GM23248 (cell line): ENCODE measurements around the gene CYREN. TPM values are rescaled to one million over a fixed set of nuclear protein-coding genes. Genes with fewer than 3 reads are reported as not detected.
A peak's percentile ranks its signal among the peaks of the same experiment; 100 is the strongest.

ENCODE experiments used
- DNase-seq: peaks from one replicate; pipeline ENCODE4 v3.0.0-alpha.2; 2015
- H2AFZ ChIP-seq: fragments of 200-600 bp; sonication (generic); 2 replicates; pipeline ENCODE4 v1.6.1; 2016; ENCODE audit warnings: antibody characterized with exemption
- H3F3A ChIP-seq: fragments of 200-600 bp; sonication (generic); 2 replicates; pipeline ENCODE4 v1.6.1; 2016; ENCODE audit warnings: mild to moderate bottlenecking, antibody characterized with exemption, mixed run types; ENCODE audit not compliant: insufficient read depth
- H3K27ac ChIP-seq: fragments of 200-600 bp; sonication (generic); 2 replicates; pipeline ENCODE4 v1.5.1; 2016; ENCODE audit warnings: mild to moderate bottlenecking
- H3K27me3 ChIP-seq: fragments of 200-600 bp; sonication (generic); replicated peaks from 2 replicates; pipeline ENCODE4 v1.6.1; 2016; ENCODE audit warnings: mild to moderate bottlenecking; ENCODE audit not compliant: insufficient read depth
- H3K36me3 ChIP-seq: fragments of 200-600 bp; sonication (generic); 2 replicates; pipeline ENCODE4 v1.6.1; 2016; ENCODE audit warnings: low read depth, mild to moderate bottlenecking
- H3K4me1 ChIP-seq: fragments of 200-600 bp; sonication (generic); 2 replicates; pipeline ENCODE4 v1.6.1; 2016; ENCODE audit warnings: mild to moderate bottlenecking; ENCODE audit not compliant: insufficient read depth
- H3K4me2 ChIP-seq: fragments of 200-600 bp; sonication (generic); one replicate; pipeline ENCODE4 v1.6.1; 2016; ENCODE audit warnings: mild to moderate bottlenecking; ENCODE audit not compliant: unreplicated experiment
- H3K4me3 ChIP-seq: fragments of 200-600 bp; sonication (generic); 2 replicates; pipeline ENCODE4 v1.5.1; 2016; ENCODE audit warnings: mild to moderate bottlenecking
- H3K79me2 ChIP-seq: fragments of 200-600 bp; sonication (generic); 2 replicates; pipeline ENCODE4 v1.6.1; 2016; ENCODE audit warnings: mild to moderate bottlenecking; ENCODE audit not compliant: insufficient read depth
- H3K9ac ChIP-seq: fragments of 200-600 bp; sonication (generic); 2 replicates; pipeline ENCODE4 v1.6.1; 2016; ENCODE audit warnings: mild to moderate bottlenecking
- H3K9me2 ChIP-seq: fragments of 200-600 bp; sonication (generic); 2 replicates; pipeline ENCODE4 v1.6.1; 2016; ENCODE audit warnings: mixed run types, mild to moderate bottlenecking, moderate library complexity; ENCODE audit not compliant: insufficient read depth
- H3K9me3 ChIP-seq: fragments of 200-600 bp; sonication (generic); one replicate; pipeline ENCODE4 v1.6.1; 2017; ENCODE audit warnings: low read depth
- H4K20me1 ChIP-seq: fragments of 200-600 bp; sonication (generic); 2 replicates; pipeline ENCODE4 v1.6.0; 2016; ENCODE audit not compliant: insufficient read depth
- EZH2 ChIP-seq: fragments of 200-600 bp; sonication (generic); IDR thresholded peaks from 2 replicates; pipeline ENCODE4 v1.6.1; 2018; ENCODE audit warnings: antibody characterized with exemption, mild to moderate bottlenecking; ENCODE audit not compliant: insufficient read depth, poor library complexity, severe bottlenecking
- EZH2phosphoT487 ChIP-seq: fragments of 200-600 bp; sonication (generic); IDR thresholded peaks from 2 replicates; pipeline ENCODE4 v1.6.1; 2018; ENCODE audit warnings: antibody characterized with exemption, moderate library complexity, mild to moderate bottlenecking, low read depth; ENCODE audit not compliant: insufficient read depth
- WGBS, 2 experiments: methylation state at CpG; one replicate each; pipeline ENCODE4 v1.1.6; 2015 to 2017; ENCODE audit warnings: low lambda C conversion rate in 2 of 2, low coverage in 1 of 2; ENCODE audit errors: missing lambda C conversion rate in 2 of 2; 5-methylcytosine and 5-hydroxymethylcytosine counted together
- in situ Hi-C: fragments of 300-500 bp; cut with MboI; formaldehyde crosslinking; loops from 2 replicates; pipeline ENCODE4 v1.15.0; 2020
- polyA plus RNA-seq: library from polyadenylated mRNA; unstranded; fragments of >200 nt; fragmentation: Nextera tagmentation; extraction: Ambion mirVana; gene quantifications from 2 replicates; pipeline ENCODE4 v1.2.1, GENCODE V29; 2016
- total RNA-seq: library from RNA; depleted of rRNA; stranded (reverse); fragments of >200 nt; shearing (Covaris generic); gene quantifications from 2 replicates; pipeline ENCODE4 v1.2.3, GENCODE V29; 2014

Gene CYREN
- total and polyA plus RNA-seq, 2 experiments from 2014 or later = 38.3 to 40.4 TPM

- H3F3A ChIP-seq = no peaks in the 10 kb centered on the region
- WGBS, 2 experiments = 89% methylated on average over 4 of the region's 4 CpGs
- in situ Hi-C loops = loop anchor here (25.0 kb wide), 1 partner anchor 533 kb away; no protein-coding TSS in a partner anchor
- no peak overlapping the region for H3K4me3 ChIP-seq
- no peaks in the 10 kb centered on the region for H3K27me3 ChIP-seq
- H3K27ac ChIP-seq = no peak overlapping the region
- no peak for DNase-seq
- no peaks in the 10 kb centered on the region for H3K9me3 ChIP-seq
- no peak overlapping the region for H3K9ac ChIP-seq
- H3K4me1 ChIP-seq = peaks cover 14% of the 10 kb centered on the region; the same call in 1 of the 2 replicates
- no peaks in the 10 kb centered on the region for H3K79me2 ChIP-seq
- H3K4me2 ChIP-seq = no peak overlapping the region
- no peaks in the 10 kb centered on the region for H4K20me1 ChIP-seq
- 0 out of 2 replicates have a peak, but pooled peaks cover 4% of the 10 kb centered on the region for H3K36me3 ChIP-seq
- TF ChIP-seq EZH2 (no peak), EZH2phosphoT487 (no peak)
- H3K9me2 ChIP-seq = no peaks in the 10 kb centered on the region
- no peak overlapping the region for H2AFZ ChIP-seq
Measured at GRCh38 chr7:135195156-135195555, 24.6 kb upstream of the CYREN start.

DNA sequence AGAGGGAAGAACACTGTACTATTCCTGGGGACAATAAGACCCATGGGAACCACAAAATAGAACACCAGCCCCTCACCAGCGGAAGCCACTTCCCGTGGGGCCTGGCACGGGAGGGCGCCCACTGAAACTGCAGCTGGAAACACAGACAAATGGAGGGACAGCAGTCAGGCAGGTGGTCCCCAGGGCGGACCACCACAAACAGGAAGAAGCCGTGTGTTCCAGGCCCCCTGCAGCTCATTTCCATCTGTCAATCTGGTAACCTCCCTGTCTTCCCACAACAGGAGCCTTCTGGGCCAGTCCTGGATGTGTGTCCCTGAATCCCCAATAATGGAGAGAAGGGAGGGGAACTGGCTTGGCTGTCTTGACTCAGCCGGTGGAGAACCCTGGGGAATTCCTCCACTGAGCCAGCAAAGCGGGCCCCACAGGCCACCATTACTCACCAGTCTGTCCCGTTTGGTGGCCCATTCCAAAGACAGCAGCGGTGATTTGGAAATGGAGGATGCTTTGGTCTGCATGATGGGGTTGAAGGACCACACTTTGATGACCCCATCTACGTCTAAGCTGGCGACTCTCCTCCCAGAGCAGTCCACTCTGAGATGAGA lies 24.1 kb upstream of the CYREN start:
- Histone ChIP-seq H3K27ac (peak overlapping the region; percentile 61; the same call in 1 of the 2 replicates), H2AFZ (no peak overlapping the region), H3F3A (no peaks in the 10 kb centered on the region), H4K20me1 (no peaks in the 10 kb centered on the region), H3K9me2 (no peaks in the 10 kb centered on the region), H3K4me3 (no peak overlapping the region), H3K4me2 (no peak overlapping the region), H3K27me3 (no peaks in the 10 kb centered on the region), H3K36me3 (0 out of 2 replicates have a peak, but pooled peaks cover 4% of the 10 kb centered on the region), H3K9ac (no peak overlapping the region), H3K79me2 (no peaks in the 10 kb centered on the region), H3K9me3 (no peaks in the 10 kb centered on the region), H3K4me1 (peaks cover 14% of the 10 kb centered on the region; the same call in 1 of the 2 replicates)
- in situ Hi-C loops = loop anchor here (25.0 kb wide), 1 partner anchor 532 kb away; no protein-coding TSS in a partner anchor
- DNase-seq = peak; percentile 39
- TF ChIP-seq EZH2phosphoT487 (no peak), EZH2 (no peak)
- WGBS, 2 experiments = 87 to 91% methylated on average over 12 of the region's 12 CpGs

GRCh38 chr7:135193615-135194081 lies 23.1 kb upstream of the CYREN start:
- TF ChIP-seq EZH2phosphoT487 = no peak
- no peak for TF ChIP-seq EZH2
- Histone ChIP-seq H3K27ac (peak overlapping the region; percentile 61), H4K20me1 (no peaks in the 10 kb centered on the region), H3K4me1 (peaks cover 14% of the 10 kb centered on the region; the same call in 1 of the 2 replicates), H3K79me2 (no peaks in the 10 kb centered on the region), H3K27me3 (no peaks in the 10 kb centered on the region), H3K9me2 (no peaks in the 10 kb centered on the region), H2AFZ (no peak overlapping the region), H3K9ac (0 out of 2 replicates have a peak overlapping the region, but pooled peaks have one; percentile 33), H3K4me3 (no peak overlapping the region), H3K9me3 (no peaks in the 10 kb centered on the region), H3F3A (no peaks in the 10 kb centered on the region), H3K4me2 (no peak overlapping the region), H3K36me3 (0 out of 2 replicates have a peak, but pooled peaks cover 4% of the 10 kb centered on the region)
- WGBS, 2 experiments = 67 to 76% methylated on average over 10 of the region's 10 CpGs
- in situ Hi-C loops = loop anchor here (25.0 kb wide), 1 partner anchor 531 kb away; no protein-coding TSS in a partner anchor
- peak; percentile 77 for DNase-seq

- in situ Hi-C loops = loop anchor here (25.0 kb wide), 1 partner anchor 531 kb away; no protein-coding TSS in a partner anchor
- 0 out of 2 replicates have a peak overlapping the region, but pooled peaks have one; percentile 33 for H3K9ac ChIP-seq
- no peak overlapping the region for H3K4me2 ChIP-seq
Measured at GRCh38 chr7:135192914-135193536, 22.5 kb upstream of the CYREN start.

More at GRCh38 chr7:135192914-135193536, 22.5 kb upstream of the CYREN start:
- WGBS, 2 experiments = 82 to 89% methylated on average over 11 of the region's 11 CpGs
- no peaks in the 10 kb centered on the region for H4K20me1 ChIP-seq
- no peak overlapping the region for H2AFZ ChIP-seq
- TF ChIP-seq EZH2 (no peak), EZH2phosphoT487 (no peak)
- no peak for DNase-seq
- H3F3A ChIP-seq = no peaks in the 10 kb centered on the region
- peak overlapping the region; percentile 61 for H3K27ac ChIP-seq
- H3K27me3 ChIP-seq = no peaks in the 10 kb centered on the region
- H3K4me3 ChIP-seq = no peak overlapping the region
- no peaks in the 10 kb centered on the region for H3K9me2 ChIP-seq
- H3K79me2 ChIP-seq = no peaks in the 10 kb centered on the region
- H3K4me1 ChIP-seq = peaks cover 14% of the 10 kb centered on the region; the same call in 1 of the 2 replicates
- H3K9me3 ChIP-seq = no peaks in the 10 kb centered on the region
- 0 out of 2 replicates have a peak, but pooled peaks cover 4% of the 10 kb centered on the region for H3K36me3 ChIP-seq
